LoVo (cell line): ENCODE measurements around the gene KCNQ1OT1.

Experiments used
- DNase-seq: peaks from one replicate; pipeline ENCODE4 v3.0.0-alpha.2; 2016; ENCODE audit warnings: low spot score

The KCNQ1OT1 gene

GRCh38 chr11:2737226-2737590 lies 37.4 kb upstream of the KCNQ1OT1 start:
- no peak for DNase-seq

- DNase-seq, result no peak
Measured at GRCh38 chr11:2736577-2737225, 36.9 kb upstream of the KCNQ1OT1 start.

GRCh38 chr11:2735053-2735589 lies 35.3 kb upstream of the KCNQ1OT1 start:
- no peak for DNase-seq

DNA sequence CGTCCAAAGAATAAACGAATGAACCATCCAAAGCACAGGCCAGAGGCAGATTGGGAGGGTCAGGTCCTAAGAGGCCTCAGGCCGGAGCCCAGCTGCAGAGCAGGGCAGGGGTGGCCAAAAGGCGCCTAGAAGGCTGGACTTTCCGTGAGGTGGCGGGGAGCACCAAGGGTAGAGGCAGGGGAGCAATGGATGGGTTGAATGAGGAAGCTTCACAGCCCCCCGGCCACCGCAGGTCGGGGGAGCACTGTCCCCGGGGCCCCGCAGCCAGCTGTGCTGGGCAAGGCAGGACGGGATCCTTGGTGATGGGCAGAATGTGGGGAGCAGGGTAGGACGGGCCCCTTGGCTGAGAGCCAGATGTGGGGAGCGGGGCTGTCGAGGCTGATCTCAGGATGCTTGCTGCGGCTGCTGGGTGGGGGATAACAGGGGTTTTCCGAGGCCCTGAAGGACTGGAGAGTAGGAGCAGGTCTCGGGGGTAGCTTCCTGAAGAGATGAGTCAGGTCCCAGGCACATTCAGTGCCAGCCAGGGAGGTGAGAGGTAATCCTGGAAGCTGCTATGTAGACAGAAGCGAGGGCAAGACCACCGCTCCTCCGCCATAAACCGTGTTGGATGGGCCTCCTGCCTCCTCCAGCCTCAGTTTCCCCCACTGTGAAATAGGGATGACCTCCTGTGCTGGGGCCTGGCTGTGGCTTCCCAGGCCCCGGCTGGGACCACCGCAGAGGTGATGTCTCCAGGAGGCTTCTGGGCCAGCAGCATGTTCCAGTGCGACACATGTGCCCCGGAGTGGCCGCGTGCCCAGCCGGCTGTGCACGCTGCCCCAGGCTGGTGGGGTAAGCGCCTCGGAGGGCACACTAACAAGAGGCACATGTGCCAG lies 34.6 kb upstream of the KCNQ1OT1 start:
- DNase-seq, result no peak

DNA sequence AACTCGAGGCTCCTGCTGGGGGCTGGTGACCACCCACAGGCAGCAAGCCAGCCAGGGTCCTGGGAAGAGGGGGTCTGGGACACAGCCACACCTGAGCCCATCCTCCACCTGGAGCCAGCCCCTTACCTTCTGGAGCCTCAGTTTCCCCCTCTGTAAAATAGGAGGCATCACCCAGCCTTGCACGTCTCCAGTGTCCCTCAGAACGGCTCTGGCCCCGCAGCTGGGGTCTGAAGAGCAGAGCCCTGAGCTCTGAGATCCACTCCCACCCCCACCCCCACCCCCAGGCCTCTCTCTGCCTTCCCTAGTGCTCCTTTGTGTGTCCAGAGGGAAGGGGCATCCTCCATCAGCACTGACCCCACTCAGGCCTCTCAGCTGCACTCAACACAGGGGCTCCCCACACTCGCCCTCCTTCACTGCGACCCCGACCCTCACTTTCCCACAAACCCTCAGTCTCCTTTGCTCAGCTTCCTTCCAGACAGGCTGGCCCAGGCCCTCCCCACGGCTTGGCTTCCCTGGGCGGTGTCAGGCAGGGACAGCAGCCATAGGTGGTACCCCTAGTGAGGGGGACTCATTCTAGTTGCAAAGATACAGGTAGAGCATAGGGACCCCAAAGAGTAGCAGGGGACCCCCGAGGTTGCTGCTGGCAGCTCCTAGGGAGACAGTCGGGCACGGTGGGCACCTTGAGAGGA lies 33.3 kb upstream of the KCNQ1OT1 start:
- no peak for DNase-seq

- DNase-seq, result no peak
Measured at GRCh38 chr11:2732261-2732939, 32.6 kb upstream of the KCNQ1OT1 start.

DNA sequence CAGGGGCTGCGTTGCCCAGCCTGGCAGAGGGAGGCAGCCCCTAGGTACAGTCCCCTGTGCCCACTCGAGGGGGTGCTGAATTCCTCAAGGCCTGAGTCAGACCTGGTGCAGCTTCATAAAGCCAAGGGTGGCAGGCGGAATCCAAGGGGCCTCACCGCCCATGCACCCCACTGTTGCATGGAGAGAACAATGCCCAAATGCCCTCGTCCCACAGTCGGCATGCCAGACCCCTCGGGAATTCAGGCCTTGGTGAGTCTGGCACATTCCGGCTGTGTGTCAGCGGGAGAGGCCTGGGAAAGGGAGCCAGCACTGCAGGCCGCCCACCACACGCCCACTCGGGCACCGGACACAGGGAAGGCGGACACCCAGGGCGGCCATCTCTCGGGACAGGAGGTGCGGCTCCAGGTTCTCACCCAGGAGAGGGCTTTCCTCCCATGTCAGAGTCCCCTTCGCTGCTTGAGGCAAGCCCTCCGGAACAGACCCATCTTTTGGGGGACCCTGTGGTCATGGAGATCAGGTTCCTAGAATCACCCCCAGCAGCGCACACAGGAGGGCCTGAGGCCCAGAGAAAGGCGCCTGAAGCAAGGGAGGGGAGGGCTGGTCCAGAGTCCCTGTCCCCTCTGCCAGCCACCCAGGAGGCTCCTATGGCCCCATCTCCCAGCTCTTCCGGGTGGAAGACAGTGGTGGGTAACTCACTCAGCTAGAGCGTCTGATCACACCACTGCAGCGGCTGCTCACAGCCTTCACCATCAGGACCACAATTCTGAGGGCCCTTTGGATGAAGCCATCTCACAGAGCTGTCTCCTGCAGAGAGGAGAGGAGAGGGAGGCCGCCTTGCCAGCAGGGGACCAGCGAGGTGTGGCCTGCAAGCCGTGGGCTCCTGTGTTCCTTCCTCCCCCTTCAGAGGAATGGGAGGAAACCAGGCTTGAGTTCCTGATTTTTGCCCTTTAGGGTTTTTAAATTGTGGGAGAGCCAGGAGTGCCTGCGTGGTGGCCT lies 31.6 kb upstream of the KCNQ1OT1 start:
- DNase-seq, result no peak

DNA sequence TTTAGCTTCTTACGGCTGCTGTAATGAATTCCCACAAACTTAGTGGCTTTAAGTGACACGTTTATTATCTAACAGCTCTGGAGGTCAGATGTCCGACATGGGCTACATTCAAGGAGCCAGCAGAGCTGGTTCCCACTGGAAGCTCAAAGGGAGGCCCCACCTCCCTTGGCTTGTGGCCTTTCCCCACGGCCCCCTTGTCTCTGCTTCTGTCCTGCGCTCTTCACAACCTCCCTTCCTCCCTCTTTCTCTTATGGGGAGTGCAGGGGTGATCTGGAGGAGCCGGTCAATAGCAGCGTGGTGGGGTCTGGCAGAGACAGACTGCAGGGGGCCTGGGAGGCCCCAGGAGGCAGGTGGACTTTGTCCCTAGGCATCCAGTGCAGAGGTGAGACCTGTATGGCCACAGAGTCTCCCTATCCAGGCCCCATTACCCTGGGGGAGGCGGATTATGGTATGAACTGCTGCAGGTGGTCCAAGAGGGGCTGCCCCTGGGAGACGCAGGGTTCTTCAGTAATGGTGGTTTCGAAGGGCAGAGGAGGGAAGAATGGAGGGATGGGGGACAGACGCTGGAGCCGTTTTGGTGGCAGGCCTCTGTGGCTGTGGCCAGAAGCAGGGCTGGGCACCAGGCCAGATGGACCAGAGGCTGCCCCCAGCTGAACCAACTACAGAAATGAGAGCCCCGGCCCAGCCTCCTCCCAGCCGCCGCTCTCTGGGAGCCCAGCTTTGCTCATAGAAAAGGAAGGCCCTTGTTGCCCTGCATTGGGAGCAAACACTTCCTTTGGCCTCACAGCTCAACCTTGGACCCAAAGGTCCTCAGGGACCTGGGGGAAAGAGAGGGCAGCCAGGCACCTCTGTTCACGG lies 30.7 kb upstream of the KCNQ1OT1 start:
- DNase-seq, result no peak

GRCh38 chr11:2729841-2730240 lies 30.0 kb upstream of the KCNQ1OT1 start:
- no peak for DNase-seq

DNA sequence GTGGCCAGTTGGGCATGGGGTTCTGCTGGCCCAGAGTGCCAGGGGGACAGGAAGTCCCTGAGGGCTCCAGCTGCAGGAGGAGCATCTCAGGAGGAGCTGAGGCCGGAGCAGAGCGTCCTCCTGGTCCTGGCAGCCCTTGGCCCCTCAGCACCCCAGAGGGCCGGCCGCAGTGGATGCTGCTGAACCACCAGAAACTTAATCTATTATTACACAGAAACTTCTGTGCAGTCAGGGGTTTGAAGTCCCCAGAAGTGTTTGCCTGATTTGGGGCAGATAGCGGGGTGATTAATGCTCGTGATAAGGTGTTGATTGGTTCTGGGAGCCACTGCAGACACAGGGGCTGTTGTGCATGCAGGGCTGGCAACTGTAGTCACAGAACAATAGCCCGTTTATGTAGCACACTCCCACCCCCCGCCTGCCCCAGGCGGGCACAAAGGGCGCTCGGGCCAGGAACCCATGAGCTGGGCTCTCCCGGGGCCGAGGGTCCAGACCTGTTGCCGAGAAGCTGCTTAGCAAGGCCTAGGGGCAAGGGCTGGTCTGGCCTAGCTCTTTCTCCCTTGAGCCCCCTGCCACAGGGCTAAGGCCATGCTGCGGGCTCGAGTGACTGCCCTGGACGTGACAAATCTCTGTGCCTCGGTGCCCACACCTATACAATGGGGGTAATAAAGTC lies 29.0 kb upstream of the KCNQ1OT1 start:
- no peak for DNase-seq

DNA sequence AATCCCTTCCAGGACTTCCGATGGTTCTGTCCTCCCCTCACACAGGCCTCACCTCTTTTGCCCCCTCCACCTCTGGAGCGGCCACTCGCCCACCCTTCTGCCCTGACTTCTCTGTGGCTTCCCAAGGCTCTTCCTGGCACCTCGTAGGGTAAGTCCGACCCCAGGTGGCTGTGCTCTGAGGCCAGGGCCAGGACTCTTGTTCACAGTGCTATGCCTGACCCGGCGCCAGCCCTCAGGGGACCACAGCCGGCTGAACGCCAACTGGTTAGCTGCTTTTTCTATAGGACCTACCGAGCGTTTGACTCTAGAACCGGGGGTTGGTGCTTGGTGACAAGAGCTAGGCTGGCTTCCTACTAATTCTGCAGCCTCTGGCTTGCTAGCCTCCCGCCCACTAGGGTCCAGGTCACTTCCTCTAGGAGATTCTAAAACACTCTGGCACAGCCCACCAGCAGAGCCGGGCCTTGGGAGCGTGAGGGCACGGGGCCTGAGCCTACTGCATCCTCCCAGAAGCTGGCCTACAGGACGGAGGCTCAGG lies 28.4 kb upstream of the KCNQ1OT1 start:
- DNase-seq, result no peak

GRCh38 chr11:2726964-2727363 lies 27.2 kb upstream of the KCNQ1OT1 start:
- DNase-seq, result no peak

DNA sequence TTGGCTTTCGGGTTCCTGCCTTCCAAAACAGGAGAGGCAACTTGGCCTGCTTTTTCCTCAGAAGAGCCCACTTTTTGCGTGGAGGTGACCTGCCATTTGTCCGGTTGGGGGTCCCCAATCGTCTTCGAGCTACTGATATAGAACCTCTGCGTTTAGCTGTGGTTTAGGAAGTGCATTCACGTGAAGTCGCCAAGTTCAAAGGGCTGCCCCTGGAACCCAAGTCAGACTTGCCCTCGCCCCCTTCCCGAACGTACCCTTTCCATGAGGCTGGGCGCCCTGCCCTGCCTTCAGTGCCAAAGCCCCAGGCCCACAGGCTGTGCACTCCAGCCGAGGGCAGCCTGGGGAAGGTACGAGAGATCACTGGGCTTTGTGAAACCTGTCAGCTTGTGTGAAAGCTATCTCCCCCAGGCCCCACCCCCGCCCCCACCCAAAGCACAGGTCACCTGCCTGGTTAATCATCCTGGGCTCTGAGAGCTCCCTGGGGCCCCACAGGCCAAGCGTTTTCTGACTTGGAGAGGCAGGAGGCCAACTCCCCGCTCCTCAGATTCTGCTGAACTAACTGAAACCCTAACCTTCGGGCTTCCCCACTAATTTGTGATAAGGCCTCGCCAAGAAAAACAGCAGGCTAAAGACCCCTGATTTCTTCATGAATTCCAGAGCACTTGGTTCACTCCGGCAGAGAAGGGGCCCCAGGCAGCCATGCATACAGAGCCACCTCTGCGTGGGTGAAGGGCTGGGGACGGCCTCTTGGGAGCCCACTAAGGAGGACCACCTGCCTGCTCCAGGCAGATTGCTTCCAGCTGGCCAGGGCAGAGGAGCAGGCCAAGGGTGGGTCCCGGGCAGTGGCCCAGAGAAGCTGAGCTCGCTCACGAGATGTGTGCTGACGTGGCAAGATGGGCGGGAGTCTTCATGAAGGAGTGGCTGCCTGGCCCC lies 25.8 kb upstream of the KCNQ1OT1 start:
- DNase-seq, result no peak

GRCh38 chr11:2724653-2725367 lies 25.0 kb upstream of the KCNQ1OT1 start:
- DNase-seq, result no peak

DNA sequence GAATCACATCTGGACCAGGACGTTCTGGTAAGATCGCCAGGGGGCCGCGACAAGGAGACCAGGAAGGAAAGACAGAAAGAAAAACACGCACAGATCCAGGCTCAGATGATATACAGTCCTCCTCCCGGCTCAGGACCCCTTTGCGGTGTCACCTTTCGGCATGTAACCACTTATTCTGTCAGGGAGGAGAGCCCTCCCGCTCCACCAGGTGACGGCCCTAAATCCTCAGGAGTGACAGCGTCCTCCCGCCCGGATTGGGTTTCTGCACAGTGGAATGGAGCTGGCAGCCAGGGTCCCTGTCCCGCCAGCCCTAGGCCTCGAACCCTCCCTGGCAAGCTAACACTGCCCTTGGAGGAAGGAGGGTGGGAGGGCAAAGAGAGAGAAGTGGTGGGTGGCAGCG lies 24.3 kb upstream of the KCNQ1OT1 start:
- DNase-seq, result no peak

DNA sequence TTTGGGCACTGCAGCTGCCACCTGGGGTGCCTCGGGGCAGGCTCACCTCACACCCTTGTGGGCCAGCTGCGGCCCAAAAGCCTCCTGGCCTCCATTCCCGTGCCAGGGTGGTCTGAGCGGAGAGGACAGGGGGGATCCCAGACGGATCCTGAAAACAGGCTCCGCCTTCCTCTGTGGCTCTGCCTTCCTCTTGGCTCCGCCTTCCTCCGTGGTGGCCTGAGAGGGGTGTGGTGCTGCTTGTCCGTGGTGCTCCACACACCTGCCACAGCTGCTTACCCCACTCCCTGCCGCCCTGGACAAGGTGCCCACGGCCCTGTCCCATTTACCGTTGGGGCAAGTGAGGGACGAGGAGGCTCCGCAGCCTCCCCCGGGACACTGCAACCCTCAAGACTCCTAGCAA lies 23.2 kb upstream of the KCNQ1OT1 start:
- no peak for DNase-seq

GRCh38 chr11:2721210-2721916 lies 21.6 kb upstream of the KCNQ1OT1 start:
- no peak for DNase-seq
